OCI-LY7 (cell line): ENCODE measurements around the gene ATP11A. TPM values are rescaled to one million over a fixed set of nuclear protein-coding genes. Genes with fewer than 3 reads are reported as not detected.

Experiments used
- BruUV-seq: library from RNA; stranded (reverse); fragments of 400-500 nt; replicated peaks from 2 replicates; lab custom pipeline; 2021; lab: Mats Ljungman, UMichigan
- CTCF ChIA-PET: fragments of 300-600 bp; sonication (Branson Sonifier 250); formaldehyde crosslinking; loops from one replicate; lab custom pipeline; 2022; ENCODE audit warnings: antibody characterized with exemption; ENCODE audit not compliant: unreplicated experiment; lab: Charles Lee
- POLR2A ChIA-PET: fragments of 300-600 bp; sonication (Branson Sonifier 250); formaldehyde crosslinking; loops from one replicate; lab custom pipeline; 2022; ENCODE audit warnings: antibody characterized with exemption; lab: Charles Lee
- DNase-seq: peaks from one replicate; pipeline ENCODE4 v3.0.0-alpha.2; 2015; ENCODE audit warnings: low spot score
- H2AFZ ChIP-seq: fragments of 200-600 bp; sonication (generic), shearing (Covaris generic); 2 replicates; pipeline ENCODE4 v1.6.1; 2014; ENCODE audit warnings: mild to moderate bottlenecking, antibody characterized with exemption, low read length, moderate library complexity
- H3K27ac ChIP-seq: fragments of 200-600 bp; sonication (generic); 2 replicates; pipeline ENCODE4 v1.5.1; 2014; ENCODE audit warnings: mixed run types, low read depth, mild to moderate bottlenecking, moderate library complexity, low read length, inconsistent platforms; ENCODE audit not compliant: poor library complexity, severe bottlenecking
- H3K36me3 ChIP-seq: fragments of 200-600 bp; sonication (generic); 2 replicates; pipeline ENCODE4 v1.6.1; 2014; ENCODE audit warnings: mild to moderate bottlenecking, antibody characterized with exemption, low read length, moderate library complexity, mixed read lengths; ENCODE audit not compliant: insufficient read depth
- H3K4me1 ChIP-seq: fragments of 200-600 bp; sonication (generic); 2 replicates; pipeline ENCODE4 v1.5.1; 2014; ENCODE audit warnings: mild to moderate bottlenecking, low read length; ENCODE audit not compliant: insufficient read depth, poor library complexity, severe bottlenecking
- H3K4me2 ChIP-seq: fragments of 200-600 bp; sonication (generic); 2 replicates; pipeline ENCODE4 v1.6.1; 2014; ENCODE audit warnings: mild to moderate bottlenecking, low read length
- H3K4me3 ChIP-seq: fragments of 200-600 bp; sonication (generic); 2 replicates; pipeline ENCODE4 v1.5.1; 2014; ENCODE audit warnings: mild to moderate bottlenecking, low read depth, low read length; ENCODE audit not compliant: poor library complexity, severe bottlenecking
- H3K79me2 ChIP-seq: fragments of 200-600 bp; sonication (generic); 2 replicates; pipeline ENCODE4 v1.6.1; 2016; ENCODE audit warnings: low read depth, mild to moderate bottlenecking, low read length, moderate library complexity, mixed read lengths; ENCODE audit not compliant: insufficient read depth
- H3K9me2 ChIP-seq: fragments of 200-600 bp; sonication (generic); 2 replicates; pipeline ENCODE4 v1.6.1; 2016; ENCODE audit warnings: mild to moderate bottlenecking, low read length, mixed read lengths; ENCODE audit not compliant: insufficient read depth
- H3K9me3 ChIP-seq: fragments of 200-600 bp; sonication (generic); 2 replicates; pipeline ENCODE4 v1.6.1; 2014; ENCODE audit warnings: mild to moderate bottlenecking, mixed run types, low read length, mixed read lengths
- H4K20me1 ChIP-seq: fragments of 200-600 bp; sonication (generic); 2 replicates; pipeline ENCODE4 v1.6.1; 2014; ENCODE audit warnings: mild to moderate bottlenecking, antibody characterized with exemption, low read length, moderate library complexity, mixed read lengths; ENCODE audit not compliant: insufficient read depth
- CTCF ChIP-seq: fragments of 200-600 bp; sonication (generic); conservative IDR thresholded peaks from 2 replicates; pipeline ENCODE4 v1.5.1; 2014; ENCODE audit warnings: mild to moderate bottlenecking, antibody characterized with exemption, low read length, moderate library complexity, mixed read lengths
- EZH2phosphoT487 ChIP-seq: fragments of 200-600 bp; sonication (generic); IDR thresholded peaks from 2 replicates; pipeline ENCODE4 v1.6.1; 2018; ENCODE audit warnings: low read depth, borderline replicate concordance, mild to moderate bottlenecking, mixed run types, antibody characterized with exemption, low read length, moderate library complexity, mixed read lengths
- intact Hi-C: fragments of 100-400 bp; cut with micrococcal nuclease; formaldehyde crosslinking; loops from one replicate; pipeline ENCODE4 v1.10.0; 2022; ENCODE audit not compliant: unreplicated experiment
- total RNA-seq, 2 experiments: library from RNA; depleted of rRNA in 1 of 2; stranded (reverse); fragments of >200 nt in 1 of 2; shearing (Covaris generic) in 1 of 2; gene quantifications; 2 replicates each; pipeline ENCODE4 v1.2.3, GENCODE V29; 2014 to 2022

The ATP11A gene
- total RNA-seq, 2 experiments from 2014 or later: 8.8 to 23.1 TPM

DNA sequence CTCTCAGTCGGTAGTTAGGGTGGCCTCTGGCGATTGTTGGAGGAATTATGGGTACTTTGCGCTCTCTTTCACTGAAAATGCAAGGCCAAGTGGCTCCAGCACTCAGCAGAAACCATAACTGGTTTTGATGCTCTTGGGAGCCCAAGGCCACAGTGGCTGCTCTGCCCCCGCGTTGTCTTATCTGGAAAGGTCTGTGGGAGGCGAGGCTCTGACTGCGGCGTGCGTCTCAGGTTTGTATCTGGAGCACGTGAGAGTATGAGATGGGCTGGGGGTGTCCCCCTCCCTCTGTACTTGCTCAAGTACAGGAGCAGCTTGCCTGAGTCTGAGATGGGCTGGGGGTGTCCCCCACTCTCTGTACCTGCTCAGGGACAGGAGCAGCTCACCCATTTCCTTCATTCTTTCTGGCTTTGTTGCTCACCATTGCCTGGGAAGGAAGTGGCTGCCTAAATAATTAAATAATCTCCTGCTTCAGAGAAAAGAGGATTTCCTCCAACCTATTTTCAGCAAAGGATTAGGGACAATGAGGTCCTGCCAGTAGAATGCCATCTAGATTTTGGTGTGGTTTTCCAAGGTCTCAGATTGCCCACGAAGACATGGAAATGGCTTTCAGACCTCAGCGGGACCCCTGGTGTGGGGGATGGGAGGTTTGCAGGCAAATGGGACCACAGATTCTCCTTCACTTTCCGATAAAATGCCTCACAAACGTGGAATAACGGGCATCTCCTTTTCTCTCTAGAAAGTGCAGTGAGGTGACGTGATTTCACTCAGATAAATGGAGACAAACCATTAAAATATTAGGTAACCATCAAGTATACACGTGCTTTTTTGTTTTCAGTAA, 14.7 kb downstream of the ATP11A start:
- no peak for DNase-seq
- Histone ChIP-seq H2AFZ (no peak overlapping the region), H3K9me3 (no peaks in the 10 kb centered on the region), H3K4me1 (no peaks in the 10 kb centered on the region), H3K9me2 (no peaks in the 10 kb centered on the region), H3K4me2 (no peak overlapping the region), H3K27ac (no peak overlapping the region), H3K79me2 (no peaks in the 10 kb centered on the region), H3K36me3 (no peaks in the 10 kb centered on the region), H3K4me3 (no peak overlapping the region), H4K20me1 (no peaks in the 10 kb centered on the region)
- TF ChIP-seq EZH2phosphoT487: no peak
- no peak for TF ChIP-seq CTCF
- CTCF ChIA-PET: no interaction called here
- intact Hi-C loops: no loop called here
- POLR2A ChIA-PET: no interaction called here
- no TSS peak for BruUV-seq

DNA sequence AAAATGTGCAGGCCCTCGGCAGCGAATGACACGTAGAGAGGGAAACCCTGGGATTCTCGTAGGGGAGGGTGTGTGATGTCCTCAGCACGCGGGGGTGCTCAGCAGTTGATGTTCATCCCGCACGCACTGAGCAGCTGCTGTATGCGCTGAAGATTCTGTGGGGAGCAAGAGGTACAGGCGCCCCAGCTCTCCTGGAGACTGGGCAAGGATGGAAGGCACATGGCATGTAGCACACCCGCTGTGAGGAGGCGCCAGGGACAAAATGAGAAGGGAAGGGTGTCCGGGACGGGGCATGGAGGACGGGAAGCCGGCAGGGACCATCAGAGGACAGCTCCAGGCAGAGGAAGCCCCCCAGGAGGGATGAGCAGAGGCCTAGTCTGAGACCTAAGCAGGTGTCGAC, 15.4 kb downstream of the ATP11A start:
- no peak for DNase-seq
- ChIA-PET CTCF (no interaction called here), POLR2A (no interaction called here)
- H3K36me3 ChIP-seq: no peaks in the 10 kb centered on the region
- H3K9me3 ChIP-seq: no peaks in the 10 kb centered on the region
- no peaks in the 10 kb centered on the region for H3K79me2 ChIP-seq
- no peak overlapping the region for H3K4me3 ChIP-seq
- no peaks in the 10 kb centered on the region; the same call in 1 of the 2 replicates for H4K20me1 ChIP-seq
- no peak overlapping the region for H3K27ac ChIP-seq
- no peak overlapping the region for H2AFZ ChIP-seq
- no TSS peak for BruUV-seq
- H3K4me2 ChIP-seq: no peak overlapping the region
- H3K9me2 ChIP-seq: no peaks in the 10 kb centered on the region
- H3K4me1 ChIP-seq: no peaks in the 10 kb centered on the region
- intact Hi-C loops: no loop called here
- no peak for TF ChIP-seq CTCF
- TF ChIP-seq EZH2phosphoT487: no peak

- CTCF ChIA-PET: no interaction called here
- no peak overlapping the region for H3K4me2 ChIP-seq
- DNase-seq: no peak
- H3K9me2 ChIP-seq: no peaks in the 10 kb centered on the region
- no peak overlapping the region for H3K4me3 ChIP-seq
- POLR2A ChIA-PET: no interaction called here
- H4K20me1 ChIP-seq: no peaks in the 10 kb centered on the region; the same call in 1 of the 2 replicates
- H3K4me1 ChIP-seq: no peaks in the 10 kb centered on the region
- no TSS peak for BruUV-seq
- no peak overlapping the region for H3K27ac ChIP-seq
- intact Hi-C loops: no loop called here
- no peaks in the 10 kb centered on the region for H3K9me3 ChIP-seq
- TF ChIP-seq CTCF (no peak), EZH2phosphoT487 (no peak)
- H3K36me3 ChIP-seq: no peaks in the 10 kb centered on the region
- H2AFZ ChIP-seq: no peak overlapping the region
- no peaks in the 10 kb centered on the region for H3K79me2 ChIP-seq
Measured at GRCh38 chr13:112706171-112706570, 16.3 kb downstream of the ATP11A start.
